BE2C (cell line): ENCODE data around the gene CPT1B.

Source experiments
- DNase-seq: peaks from one replicate; pipeline ENCODE4 v3.0.0-alpha.2; 2020
- H3K27me3 ChIP-seq: fragments of 250-450 bp; sonication (Bioruptor Pico); 2 replicates; pipeline ENCODE4 v1.5.1; 2020; ENCODE audit warnings: mild to moderate bottlenecking
- H3K36me3 ChIP-seq: fragments of 250-450 bp; sonication (Bioruptor Pico); 2 replicates; pipeline ENCODE4 v1.5.1; 2020; ENCODE audit warnings: mild to moderate bottlenecking
- H3K4me1 ChIP-seq: fragments of 250-450 bp; sonication (Bioruptor Pico); 2 replicates; pipeline ENCODE4 v1.5.1; 2020
- H3K4me3 ChIP-seq: 2 replicates; pipeline ENCODE4 v1.5.1; 2011; ENCODE audit warnings: low read depth, low read length
- H3K9me3 ChIP-seq: fragments of 250-450 bp; sonication (Bioruptor Pico); 2 replicates; pipeline ENCODE4 v1.5.1; 2020
- TF ChIP-seq, protein P1 (sequence below): IDR thresholded peaks from 2 replicates; pipeline ENCODE4 v1.5.1; 2012; ENCODE audit warnings: mild to moderate bottlenecking, low read depth, low read length

CPT1B gene

DNA sequence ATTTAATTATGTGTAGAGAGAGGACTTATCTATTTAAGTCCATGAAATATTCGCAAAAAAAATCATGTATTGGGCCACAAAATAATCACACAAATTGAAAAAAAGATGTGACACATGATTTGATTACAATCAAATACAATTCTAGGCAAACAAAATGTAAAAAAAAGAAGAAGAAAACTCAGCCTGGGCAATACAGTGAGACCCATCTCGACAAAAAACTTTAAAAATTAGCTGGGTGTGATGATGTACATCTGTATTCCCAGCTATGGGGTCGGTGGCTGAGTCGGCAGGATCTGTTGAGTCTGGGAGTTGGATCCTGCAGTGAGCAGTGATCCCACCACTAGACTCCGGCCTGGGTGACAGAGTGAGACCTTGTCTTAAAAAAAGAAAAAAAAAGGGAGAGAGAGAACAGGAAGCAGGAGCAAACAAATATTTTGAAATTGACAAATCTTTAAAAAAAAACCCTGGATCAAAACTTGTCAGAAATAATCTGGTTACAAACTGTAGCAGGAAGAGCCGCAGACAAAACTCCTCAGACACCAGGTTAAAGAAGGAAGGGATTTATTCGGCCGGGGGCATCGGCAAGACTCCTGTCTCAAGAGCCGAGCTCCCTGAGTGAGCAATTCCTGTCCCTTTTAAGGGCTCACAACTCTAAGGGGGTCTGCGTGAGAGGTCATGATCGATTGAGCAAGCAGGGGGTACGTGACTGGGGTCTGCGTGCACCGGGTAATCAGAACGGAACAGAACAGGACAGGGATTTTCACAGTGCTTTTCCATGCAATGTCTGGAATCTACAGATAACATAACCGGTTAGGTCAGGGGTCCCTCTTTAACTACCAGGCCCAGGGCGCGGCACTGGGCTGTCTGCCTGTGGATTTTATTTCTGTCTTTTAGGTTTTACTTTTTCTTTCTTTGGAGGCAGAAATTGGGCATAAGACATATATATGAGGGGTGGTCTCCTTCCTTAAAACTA is 45.1 kb downstream of the CPT1B start:
- Histone ChIP-seq H3K4me1 (peaks cover 4% of the 10 kb centered on the region; the same call in 1 of the 2 replicates), H3K9me3 (peaks cover 5% of the 10 kb centered on the region; the same call in 1 of the 2 replicates), H3K36me3 (no peaks in the 10 kb centered on the region), H3K27me3 (peaks cover 47% of the 10 kb centered on the region), H3K4me3 (no peak overlapping the region)
- no peak for DNase-seq
- TF ChIP-seq, protein P1, sequence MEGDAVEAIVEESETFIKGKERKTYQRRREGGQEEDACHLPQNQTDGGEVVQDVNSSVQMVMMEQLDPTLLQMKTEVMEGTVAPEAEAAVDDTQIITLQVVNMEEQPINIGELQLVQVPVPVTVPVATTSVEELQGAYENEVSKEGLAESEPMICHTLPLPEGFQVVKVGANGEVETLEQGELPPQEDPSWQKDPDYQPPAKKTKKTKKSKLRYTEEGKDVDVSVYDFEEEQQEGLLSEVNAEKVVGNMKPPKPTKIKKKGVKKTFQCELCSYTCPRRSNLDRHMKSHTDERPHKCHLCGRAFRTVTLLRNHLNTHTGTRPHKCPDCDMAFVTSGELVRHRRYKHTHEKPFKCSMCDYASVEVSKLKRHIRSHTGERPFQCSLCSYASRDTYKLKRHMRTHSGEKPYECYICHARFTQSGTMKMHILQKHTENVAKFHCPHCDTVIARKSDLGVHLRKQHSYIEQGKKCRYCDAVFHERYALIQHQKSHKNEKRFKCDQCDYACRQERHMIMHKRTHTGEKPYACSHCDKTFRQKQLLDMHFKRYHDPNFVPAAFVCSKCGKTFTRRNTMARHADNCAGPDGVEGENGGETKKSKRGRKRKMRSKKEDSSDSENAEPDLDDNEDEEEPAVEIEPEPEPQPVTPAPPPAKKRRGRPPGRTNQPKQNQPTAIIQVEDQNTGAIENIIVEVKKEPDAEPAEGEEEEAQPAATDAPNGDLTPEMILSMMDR: no peak

DNA sequence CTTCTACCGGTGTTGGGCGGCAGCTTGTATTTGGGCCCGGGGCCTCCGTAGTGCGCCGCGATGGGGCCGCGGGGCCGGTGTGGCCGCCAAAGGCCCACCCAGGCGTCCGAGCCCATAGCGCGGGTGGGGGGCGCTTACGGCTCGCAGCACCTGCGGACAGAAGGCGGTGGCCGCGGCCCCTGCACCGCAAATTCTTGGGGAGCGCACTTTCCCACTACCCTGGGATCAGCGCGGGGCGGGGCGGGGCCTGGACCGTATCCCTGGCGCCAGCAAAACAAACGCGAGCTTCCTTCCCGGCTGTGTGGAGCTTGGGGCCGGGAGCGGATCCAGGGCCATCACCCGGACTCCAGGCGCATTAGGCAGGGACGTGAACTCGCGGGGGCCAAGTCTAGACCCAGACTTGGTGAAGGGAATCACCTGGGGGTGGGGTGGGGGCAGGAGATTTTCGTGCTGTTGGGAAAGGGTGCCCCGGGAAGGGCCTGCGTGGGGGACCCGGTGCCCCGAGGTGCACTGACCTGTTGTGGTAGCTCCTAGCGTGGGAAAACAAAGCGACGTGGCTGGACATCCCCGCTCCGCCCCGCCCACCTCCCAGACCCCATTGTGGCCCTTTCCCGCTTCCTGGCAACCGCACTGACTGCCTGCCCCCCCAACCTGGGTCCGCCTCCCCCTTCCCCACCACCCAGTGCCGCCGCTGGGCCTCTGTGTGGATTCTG is 46.1 kb downstream of the CPT1B start:
- Histone ChIP-seq H3K4me1 (peaks cover 6% of the 10 kb centered on the region; the same call in 1 of the 2 replicates), H3K36me3 (no peaks in the 10 kb centered on the region), H3K4me3 (peak overlapping the region; percentile 6; the same call in 1 of the 2 replicates), H3K9me3 (peaks cover 5% of the 10 kb centered on the region; the same call in 1 of the 2 replicates), H3K27me3 (peaks cover 47% of the 10 kb centered on the region)
- DNase-seq: no peak
- TF ChIP-seq, protein P1: no peak

DNA sequence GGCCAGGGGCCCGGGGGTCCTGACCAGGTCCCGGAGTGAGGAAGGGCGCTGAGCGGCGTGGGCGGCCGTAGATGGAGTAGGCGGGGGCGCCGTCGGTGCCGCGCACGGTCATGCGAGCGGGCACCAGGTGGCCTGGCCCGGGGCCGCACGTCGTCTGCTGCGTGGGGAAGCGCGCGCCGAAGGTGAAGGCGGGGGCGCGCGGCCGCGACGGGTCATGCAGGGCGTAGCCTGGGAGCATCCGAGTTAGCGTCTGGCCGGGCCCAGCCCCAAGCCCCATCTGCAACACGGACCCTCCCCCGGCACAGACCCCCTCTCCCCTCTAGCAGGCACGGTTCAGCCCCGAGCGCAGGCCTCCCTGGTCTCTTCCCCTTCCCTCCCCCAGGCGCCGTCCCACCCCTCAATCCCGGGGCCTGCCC is 46.7 kb downstream of the CPT1B start:
- no peak overlapping the region for H3K4me3 ChIP-seq
- H3K36me3 ChIP-seq: no peaks in the 10 kb centered on the region
- no peak for DNase-seq
- peaks cover 5% of the 10 kb centered on the region; the same call in 1 of the 2 replicates for H3K9me3 ChIP-seq
- TF ChIP-seq, protein P1: no peak
- peaks cover 12% of the 10 kb centered on the region; the same call in 1 of the 2 replicates for H3K4me1 ChIP-seq
- H3K27me3 ChIP-seq: peaks cover 47% of the 10 kb centered on the region

DNA sequence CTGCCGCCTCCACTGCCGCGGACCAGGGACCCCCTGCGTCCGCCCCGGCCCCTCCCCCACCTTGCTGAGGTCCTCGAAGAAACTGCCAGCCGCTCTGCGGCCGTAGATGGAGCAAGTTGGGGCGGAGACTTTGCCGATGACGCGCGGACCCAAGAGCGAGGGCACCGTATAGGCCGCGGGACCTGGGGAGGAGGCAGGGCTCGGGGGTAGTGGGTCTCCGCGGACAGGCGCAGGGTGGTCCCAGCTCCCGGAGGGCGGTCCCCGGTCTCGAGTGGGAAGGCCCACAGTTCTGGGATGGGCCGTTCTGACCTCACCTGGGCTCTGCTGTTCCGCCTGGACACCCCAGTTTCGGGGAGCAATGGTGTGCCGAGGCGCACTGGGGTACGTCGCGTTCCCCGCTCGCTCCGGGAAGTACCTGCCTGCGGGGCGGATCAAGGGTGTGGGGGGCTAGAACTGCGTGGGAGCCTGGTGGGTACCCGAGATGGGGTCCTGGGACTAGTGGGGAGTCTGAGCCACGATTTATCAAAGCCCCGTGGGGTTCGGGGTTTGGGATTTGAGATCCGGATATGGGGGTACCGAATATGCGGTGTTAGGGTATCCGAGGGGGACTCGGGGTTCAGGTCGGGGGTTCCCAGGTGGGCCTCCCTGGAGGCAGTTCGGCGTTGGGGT is 47.2 kb downstream of the CPT1B start:
- H3K27me3 ChIP-seq: peaks cover 47% of the 10 kb centered on the region
- TF ChIP-seq, protein P1: no peak
- no peak overlapping the region for H3K4me3 ChIP-seq

DNA sequence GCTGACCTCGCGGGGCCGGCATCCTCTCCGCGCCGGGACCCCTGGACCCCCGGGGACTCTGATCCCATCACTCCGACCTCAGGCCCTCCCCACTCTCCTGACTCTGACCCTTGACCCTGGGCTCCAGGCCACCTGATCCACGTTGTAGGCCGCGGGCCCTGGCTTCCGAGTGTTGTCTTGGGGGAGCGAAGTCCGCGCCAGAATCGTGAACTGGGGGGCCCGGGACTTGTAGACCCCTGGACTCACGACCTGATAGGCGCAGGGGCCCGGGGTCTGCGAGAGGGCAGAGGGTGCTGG is 47.7 kb downstream of the CPT1B start:
- TF ChIP-seq, protein P1: no peak
- DNase-seq: no peak
- H3K4me3 ChIP-seq: no peak overlapping the region
- peaks cover 12% of the 10 kb centered on the region; the same call in 1 of the 2 replicates for H3K4me1 ChIP-seq
- peaks cover 5% of the 10 kb centered on the region; the same call in 1 of the 2 replicates for H3K9me3 ChIP-seq
- no peaks in the 10 kb centered on the region for H3K36me3 ChIP-seq
- H3K27me3 ChIP-seq: peaks cover 47% of the 10 kb centered on the region

More for the DNA sequence above, 47.2 kb downstream of the CPT1B start:
- peaks cover 12% of the 10 kb centered on the region; the same call in 1 of the 2 replicates for H3K4me1 ChIP-seq
- no peak for DNase-seq
- H3K36me3 ChIP-seq: no peaks in the 10 kb centered on the region
- H3K9me3 ChIP-seq: peaks cover 5% of the 10 kb centered on the region; the same call in 1 of the 2 replicates
